GM23248 (cell line): ENCODE measurements around the gene CLDN14. TPM values are rescaled to one million over a fixed set of nuclear protein-coding genes. Genes with fewer than 3 reads are reported as not detected.

Experiments used
- DNase-seq: peaks from one replicate; pipeline ENCODE4 v3.0.0-alpha.2; 2015
- H2AFZ ChIP-seq: fragments of 200-600 bp; sonication (generic); 2 replicates; pipeline ENCODE4 v1.6.1; 2016; ENCODE audit warnings: antibody characterized with exemption
- H3F3A ChIP-seq: fragments of 200-600 bp; sonication (generic); 2 replicates; pipeline ENCODE4 v1.6.1; 2016; ENCODE audit warnings: mild to moderate bottlenecking, antibody characterized with exemption, mixed run types; ENCODE audit not compliant: insufficient read depth
- H3K27ac ChIP-seq: fragments of 200-600 bp; sonication (generic); 2 replicates; pipeline ENCODE4 v1.5.1; 2016; ENCODE audit warnings: mild to moderate bottlenecking
- H3K27me3 ChIP-seq: fragments of 200-600 bp; sonication (generic); replicated peaks from 2 replicates; pipeline ENCODE4 v1.6.1; 2016; ENCODE audit warnings: mild to moderate bottlenecking; ENCODE audit not compliant: insufficient read depth
- H3K36me3 ChIP-seq: fragments of 200-600 bp; sonication (generic); 2 replicates; pipeline ENCODE4 v1.6.1; 2016; ENCODE audit warnings: low read depth, mild to moderate bottlenecking
- H3K4me1 ChIP-seq: fragments of 200-600 bp; sonication (generic); 2 replicates; pipeline ENCODE4 v1.6.1; 2016; ENCODE audit warnings: mild to moderate bottlenecking; ENCODE audit not compliant: insufficient read depth
- H3K4me2 ChIP-seq: fragments of 200-600 bp; sonication (generic); one replicate; pipeline ENCODE4 v1.6.1; 2016; ENCODE audit warnings: mild to moderate bottlenecking; ENCODE audit not compliant: unreplicated experiment
- H3K4me3 ChIP-seq: fragments of 200-600 bp; sonication (generic); 2 replicates; pipeline ENCODE4 v1.5.1; 2016; ENCODE audit warnings: mild to moderate bottlenecking
- H3K79me2 ChIP-seq: fragments of 200-600 bp; sonication (generic); 2 replicates; pipeline ENCODE4 v1.6.1; 2016; ENCODE audit warnings: mild to moderate bottlenecking; ENCODE audit not compliant: insufficient read depth
- H3K9ac ChIP-seq: fragments of 200-600 bp; sonication (generic); 2 replicates; pipeline ENCODE4 v1.6.1; 2016; ENCODE audit warnings: mild to moderate bottlenecking
- H3K9me2 ChIP-seq: fragments of 200-600 bp; sonication (generic); 2 replicates; pipeline ENCODE4 v1.6.1; 2016; ENCODE audit warnings: mixed run types, mild to moderate bottlenecking, moderate library complexity; ENCODE audit not compliant: insufficient read depth
- H3K9me3 ChIP-seq: fragments of 200-600 bp; sonication (generic); one replicate; pipeline ENCODE4 v1.6.1; 2017; ENCODE audit warnings: low read depth
- H4K20me1 ChIP-seq: fragments of 200-600 bp; sonication (generic); 2 replicates; pipeline ENCODE4 v1.6.0; 2016; ENCODE audit not compliant: insufficient read depth
- EZH2 ChIP-seq: fragments of 200-600 bp; sonication (generic); IDR thresholded peaks from 2 replicates; pipeline ENCODE4 v1.6.1; 2018; ENCODE audit warnings: antibody characterized with exemption, mild to moderate bottlenecking; ENCODE audit not compliant: insufficient read depth, poor library complexity, severe bottlenecking
- EZH2phosphoT487 ChIP-seq: fragments of 200-600 bp; sonication (generic); IDR thresholded peaks from 2 replicates; pipeline ENCODE4 v1.6.1; 2018; ENCODE audit warnings: antibody characterized with exemption, moderate library complexity, mild to moderate bottlenecking, low read depth; ENCODE audit not compliant: insufficient read depth
- WGBS, 2 experiments: methylation state at CpG; one replicate each; pipeline ENCODE4 v1.1.6; 2015 to 2017; ENCODE audit warnings: low lambda C conversion rate in 2 of 2, low coverage in 1 of 2; ENCODE audit errors: missing lambda C conversion rate in 2 of 2; 5-methylcytosine and 5-hydroxymethylcytosine counted together
- in situ Hi-C: fragments of 300-500 bp; cut with MboI; formaldehyde crosslinking; loops from 2 replicates; pipeline ENCODE4 v1.15.0; 2020
- polyA plus RNA-seq: library from polyadenylated mRNA; unstranded; fragments of >200 nt; fragmentation: Nextera tagmentation; extraction: Ambion mirVana; gene quantifications from 2 replicates; pipeline ENCODE4 v1.2.1, GENCODE V29; 2016
- total RNA-seq: library from RNA; depleted of rRNA; stranded (reverse); fragments of >200 nt; shearing (Covaris generic); gene quantifications from 2 replicates; pipeline ENCODE4 v1.2.3, GENCODE V29; 2014

Gene CLDN14
- total and polyA plus RNA-seq, 2 experiments from 2014 or later, result not detected

- Histone ChIP-seq H3F3A (no peaks in the 10 kb centered on the region), H3K27ac (no peak overlapping the region), H3K4me2 (no peak overlapping the region), H3K27me3 (no peaks in the 10 kb centered on the region), H4K20me1 (no peaks in the 10 kb centered on the region), H3K9me3 (no peaks in the 10 kb centered on the region), H3K4me3 (no peak overlapping the region), H3K36me3 (no peaks in the 10 kb centered on the region), H3K9ac (no peak overlapping the region), H3K9me2 (no peaks in the 10 kb centered on the region), H3K79me2 (no peaks in the 10 kb centered on the region), H3K4me1 (no peaks in the 10 kb centered on the region), H2AFZ (no peak overlapping the region)
- TF ChIP-seq EZH2phosphoT487 (no peak), EZH2 (no peak)
- in situ Hi-C loops, result no loop called here
- no peak for DNase-seq
- 73 to 74% methylated on average over 14 of the region's 14 CpGs for WGBS, 2 experiments
These were observed 17.9 kb downstream of the CLDN14 start for GRCh38 chr21:36461918-36462486.

GRCh38 chr21:36461277-36461917 lies 18.5 kb downstream of the CLDN14 start:
- TF ChIP-seq EZH2phosphoT487 (no peak), EZH2 (no peak)
- no peaks in the 10 kb centered on the region for H3F3A ChIP-seq
- H4K20me1 ChIP-seq, result no peaks in the 10 kb centered on the region
- DNase-seq, result no peak
- H3K79me2 ChIP-seq, result no peaks in the 10 kb centered on the region
- H3K9me2 ChIP-seq, result no peaks in the 10 kb centered on the region
- H3K4me2 ChIP-seq, result no peak overlapping the region
- H3K27me3 ChIP-seq, result no peaks in the 10 kb centered on the region
- H3K36me3 ChIP-seq, result no peaks in the 10 kb centered on the region
- no peak overlapping the region for H2AFZ ChIP-seq
- WGBS, 2 experiments, result 90 to 93% methylated on average over 28 to 32 of the region's 34 CpGs
- no peak overlapping the region for H3K27ac ChIP-seq
- H3K4me1 ChIP-seq, result no peaks in the 10 kb centered on the region
- in situ Hi-C loops, result no loop called here
- no peaks in the 10 kb centered on the region for H3K9me3 ChIP-seq
- H3K4me3 ChIP-seq, result no peak overlapping the region
- H3K9ac ChIP-seq, result no peak overlapping the region

GRCh38 chr21:36460866-36461265 lies 19.1 kb downstream of the CLDN14 start:
- 91 to 94% methylated on average over 16 of the region's 16 CpGs for WGBS, 2 experiments
- TF ChIP-seq EZH2phosphoT487, result no peak
- no peak for TF ChIP-seq EZH2
- H3K79me2 ChIP-seq, result no peaks in the 10 kb centered on the region
- H3K4me3 ChIP-seq, result no peak overlapping the region
- no peaks in the 10 kb centered on the region for H3K4me1 ChIP-seq
- H2AFZ ChIP-seq, result no peak overlapping the region
- H3K9me3 ChIP-seq, result no peaks in the 10 kb centered on the region
- DNase-seq, result no peak
- no peaks in the 10 kb centered on the region for H3F3A ChIP-seq
- no peaks in the 10 kb centered on the region for H3K9me2 ChIP-seq
- in situ Hi-C loops, result no loop called here
- no peak overlapping the region for H3K9ac ChIP-seq
- H3K27ac ChIP-seq, result no peak overlapping the region
- no peak overlapping the region for H3K4me2 ChIP-seq
- H3K27me3 ChIP-seq, result no peaks in the 10 kb centered on the region
- no peaks in the 10 kb centered on the region for H3K36me3 ChIP-seq
- no peaks in the 10 kb centered on the region for H4K20me1 ChIP-seq

GRCh38 chr21:36459098-36459497 lies 20.8 kb downstream of the CLDN14 start:
- Histone ChIP-seq H3K79me2 (no peaks in the 10 kb centered on the region), H3K9ac (no peak overlapping the region), H2AFZ (no peak overlapping the region), H3F3A (no peaks in the 10 kb centered on the region), H3K27ac (no peak overlapping the region), H4K20me1 (no peaks in the 10 kb centered on the region), H3K4me3 (no peak overlapping the region), H3K9me3 (no peaks in the 10 kb centered on the region), H3K27me3 (no peaks in the 10 kb centered on the region), H3K4me2 (no peak overlapping the region), H3K9me2 (no peaks in the 10 kb centered on the region), H3K36me3 (no peaks in the 10 kb centered on the region), H3K4me1 (no peaks in the 10 kb centered on the region)
- in situ Hi-C loops, result no loop called here
- TF ChIP-seq EZH2 (no peak), EZH2phosphoT487 (no peak)
- WGBS, 2 experiments, result 83 to 84% methylated on average over 6 of the region's 6 CpGs
- no peak for DNase-seq
